DND-41 (cell line): ENCODE results near the gene PCDHGC5.

ENCODE experiments used
- ATAC-seq: fragments of 200-7000 bp; cut with Tn5 transposase; 3 replicates; pipeline ENCODE4 v1.9.1; 2021; ENCODE audit warnings: low read depth; ENCODE audit not compliant: insufficient read depth
- DNase-seq: peaks from one replicate; pipeline ENCODE4 v3.0.0-alpha.2; 2020
- H2AFZ ChIP-seq: 2 replicates; pipeline ENCODE4 v1.6.0; 2012; ENCODE audit warnings: low read depth, low read length
- H3K27ac ChIP-seq: 2 replicates; pipeline ENCODE4 v1.5.1; 2012; ENCODE audit warnings: low read length, inconsistent platforms
- H3K27me3 ChIP-seq: fragments of 200-600 bp; sonication (generic); 2 replicates; pipeline ENCODE4 v1.6.0; 2012; ENCODE audit warnings: low read length, mild to moderate bottlenecking, inconsistent platforms; ENCODE audit not compliant: insufficient read depth, poor library complexity
- H3K36me3 ChIP-seq: 2 replicates; pipeline ENCODE4 v1.5.1; 2012; ENCODE audit warnings: low read length, inconsistent platforms; ENCODE audit not compliant: insufficient read depth
- H3K4me1 ChIP-seq: 2 replicates; pipeline ENCODE4 v1.5.1; 2012; ENCODE audit warnings: mild to moderate bottlenecking, low read length; ENCODE audit not compliant: insufficient read depth
- H3K4me2 ChIP-seq: 2 replicates; pipeline ENCODE4 v1.6.0; 2012; ENCODE audit warnings: mild to moderate bottlenecking, moderate library complexity, low read length, inconsistent platforms; ENCODE audit not compliant: insufficient read depth
- H3K4me3 ChIP-seq, 2 experiments: fragments of 200-600 bp in 1 of 2; shearing (Covaris generic) in 1 of 2; 2 replicates each; pipeline ENCODE4 v1.5.1; 2012 to 2016; ENCODE audit warnings: inconsistent platforms in 2 of 2, low read length in 2 of 2, mild to moderate bottlenecking in 2 of 2, low read depth in 1 of 2, moderate library complexity in 1 of 2
- H3K79me2 ChIP-seq: 2 replicates; pipeline ENCODE4 v1.6.0; 2012; ENCODE audit warnings: low read length, inconsistent platforms; ENCODE audit not compliant: insufficient read depth
- H3K9ac ChIP-seq: 2 replicates; pipeline ENCODE4 v1.6.0; 2012; ENCODE audit warnings: low read depth, mild to moderate bottlenecking, inconsistent platforms, low read length, moderate library complexity
- H3K9me3 ChIP-seq: 2 replicates; pipeline ENCODE4 v1.5.1; 2012; ENCODE audit warnings: low read length, moderate library complexity, mild to moderate bottlenecking, inconsistent platforms; ENCODE audit not compliant: insufficient read depth, severe bottlenecking
- H4K20me1 ChIP-seq: 2 replicates; pipeline ENCODE4 v1.6.0; 2012; ENCODE audit warnings: low read length; ENCODE audit not compliant: insufficient read depth
- EZH2 ChIP-seq: IDR thresholded peaks from 3 replicates; pipeline ENCODE4 v1.6.1; 2012; ENCODE audit warnings: borderline replicate concordance, low read depth, mild to moderate bottlenecking, moderate library complexity, low read length, inconsistent platforms; ENCODE audit not compliant: severe bottlenecking
- TF ChIP-seq, protein P1 (sequence below): IDR thresholded peaks from 2 replicates; pipeline ENCODE4 v1.5.1; 2012; ENCODE audit warnings: borderline replicate concordance, low read length, moderate library complexity, mild to moderate bottlenecking; ENCODE audit not compliant: poor library complexity, severe bottlenecking; ENCODE audit errors: extremely low read depth

The PCDHGC5 gene

DNA sequence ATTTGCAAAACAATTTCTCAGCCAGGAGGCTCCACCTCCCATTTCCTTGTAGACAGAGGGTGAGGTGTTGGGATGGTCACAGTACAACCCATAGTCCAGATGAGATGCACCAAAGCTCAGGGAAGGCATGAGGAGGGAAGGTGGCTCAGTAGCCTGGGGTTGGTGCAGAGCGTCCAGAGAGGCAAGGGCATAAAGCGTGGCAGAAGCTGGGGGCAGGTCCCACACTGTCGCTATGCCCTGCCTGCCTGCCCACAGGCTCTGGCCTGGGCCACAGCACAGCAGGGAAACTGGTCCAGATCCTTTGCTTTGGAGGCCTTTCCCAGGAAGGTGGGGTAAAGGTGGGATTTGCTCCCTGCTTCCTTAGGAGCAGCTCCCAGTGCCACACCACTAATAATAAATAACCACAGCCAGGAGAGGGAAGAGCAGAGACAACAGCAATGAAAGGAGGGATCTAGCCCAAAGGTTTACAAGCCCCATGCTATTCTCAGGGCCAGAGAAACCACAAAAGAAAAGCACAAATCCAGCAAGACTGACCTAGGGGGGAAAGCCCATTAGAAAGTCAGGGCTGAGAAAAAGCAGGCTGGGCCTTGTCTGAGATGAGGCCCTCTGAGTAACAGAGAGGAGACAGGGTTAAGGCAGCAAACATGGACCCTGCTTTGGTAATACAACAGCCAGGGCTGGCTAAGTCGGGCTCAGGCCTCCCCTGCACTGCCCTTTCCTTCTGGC lies 27.2 kb downstream of the PCDHGC5 start:
- Histone ChIP-seq H3K9ac (no peak overlapping the region), H3K27ac (no peak overlapping the region), H3K4me2 (no peak overlapping the region), H3K79me2 (no peaks in the 10 kb centered on the region), H3K27me3 (no peaks in the 10 kb centered on the region), H3K9me3 (no peaks in the 10 kb centered on the region), H4K20me1 (peaks cover 2% of the 10 kb centered on the region; the same call in 1 of the 2 replicates), H2AFZ (no peak overlapping the region), H3K4me1 (no peaks in the 10 kb centered on the region), H3K36me3 (peaks cover 86% of the 10 kb centered on the region), H3K4me3 (no peak overlapping the region)
- DNase-seq (no peak), ATAC-seq (no peak)
- TF ChIP-seq, protein P1, sequence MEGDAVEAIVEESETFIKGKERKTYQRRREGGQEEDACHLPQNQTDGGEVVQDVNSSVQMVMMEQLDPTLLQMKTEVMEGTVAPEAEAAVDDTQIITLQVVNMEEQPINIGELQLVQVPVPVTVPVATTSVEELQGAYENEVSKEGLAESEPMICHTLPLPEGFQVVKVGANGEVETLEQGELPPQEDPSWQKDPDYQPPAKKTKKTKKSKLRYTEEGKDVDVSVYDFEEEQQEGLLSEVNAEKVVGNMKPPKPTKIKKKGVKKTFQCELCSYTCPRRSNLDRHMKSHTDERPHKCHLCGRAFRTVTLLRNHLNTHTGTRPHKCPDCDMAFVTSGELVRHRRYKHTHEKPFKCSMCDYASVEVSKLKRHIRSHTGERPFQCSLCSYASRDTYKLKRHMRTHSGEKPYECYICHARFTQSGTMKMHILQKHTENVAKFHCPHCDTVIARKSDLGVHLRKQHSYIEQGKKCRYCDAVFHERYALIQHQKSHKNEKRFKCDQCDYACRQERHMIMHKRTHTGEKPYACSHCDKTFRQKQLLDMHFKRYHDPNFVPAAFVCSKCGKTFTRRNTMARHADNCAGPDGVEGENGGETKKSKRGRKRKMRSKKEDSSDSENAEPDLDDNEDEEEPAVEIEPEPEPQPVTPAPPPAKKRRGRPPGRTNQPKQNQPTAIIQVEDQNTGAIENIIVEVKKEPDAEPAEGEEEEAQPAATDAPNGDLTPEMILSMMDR = no peak
- TF ChIP-seq EZH2 = no peak

DNA sequence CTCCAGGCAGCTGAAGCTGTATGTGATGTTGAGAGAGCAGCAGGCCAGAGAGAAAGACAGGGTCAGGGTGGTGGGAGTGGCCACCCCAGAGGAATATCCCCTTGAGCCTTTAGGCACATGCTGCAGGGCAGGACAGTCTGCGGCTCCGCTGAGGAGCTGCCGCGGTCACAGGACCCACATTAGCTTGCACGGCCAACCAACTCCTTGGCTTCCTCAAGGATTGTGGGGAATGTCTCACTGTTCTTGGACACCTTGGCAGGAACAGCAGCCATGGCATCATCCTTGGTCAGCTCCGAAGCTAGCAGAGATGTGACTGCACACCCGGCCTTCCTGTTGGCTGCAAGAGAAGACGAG lies 27.8 kb downstream of the PCDHGC5 start:
- ATAC-seq (no peak), DNase-seq (no peak)
- H3K79me2 ChIP-seq = no peaks in the 10 kb centered on the region
- H2AFZ ChIP-seq = no peak overlapping the region
- H3K36me3 ChIP-seq = peaks cover 92% of the 10 kb centered on the region
- H3K9me3 ChIP-seq = no peaks in the 10 kb centered on the region
- H3K9ac ChIP-seq = no peak overlapping the region
- H4K20me1 ChIP-seq = peaks cover 2% of the 10 kb centered on the region; the same call in 1 of the 2 replicates
- no peak overlapping the region for H3K4me2 ChIP-seq
- no peak overlapping the region for H3K27ac ChIP-seq
- no peaks in the 10 kb centered on the region for H3K4me1 ChIP-seq
- H3K27me3 ChIP-seq = no peaks in the 10 kb centered on the region
- no peak overlapping the region for H3K4me3 ChIP-seq
- TF ChIP-seq EZH2 = no peak
- TF ChIP-seq, protein P1 = no peak

DNA sequence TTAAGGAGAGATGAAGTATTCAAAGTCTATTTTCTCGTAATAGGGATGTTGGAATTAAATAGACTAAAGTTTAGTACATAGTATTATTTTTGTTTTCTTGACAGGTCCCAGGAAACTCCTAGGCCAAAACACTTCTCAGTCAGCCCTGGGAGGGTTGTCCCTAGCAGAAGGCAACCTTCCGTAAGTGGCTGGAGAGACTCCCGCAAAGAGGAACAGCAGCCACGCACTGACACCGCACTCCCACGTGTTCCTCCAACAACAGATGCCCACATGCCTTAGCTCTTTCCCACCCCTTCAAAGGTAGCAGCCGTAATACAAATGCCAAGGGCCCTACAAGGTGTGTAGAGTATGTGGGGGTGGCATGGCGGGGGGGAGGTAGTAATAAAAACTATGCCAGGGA lies 28.4 kb downstream of the PCDHGC5 start:
- Histone ChIP-seq H3K27ac (no peak overlapping the region), H3K27me3 (no peaks in the 10 kb centered on the region), H4K20me1 (peaks cover 2% of the 10 kb centered on the region; the same call in 1 of the 2 replicates), H3K9ac (no peak overlapping the region), H3K9me3 (no peaks in the 10 kb centered on the region), H2AFZ (no peak overlapping the region), H3K4me2 (no peak overlapping the region), H3K36me3 (peaks cover 97% of the 10 kb centered on the region), H3K4me1 (no peaks in the 10 kb centered on the region), H3K79me2 (no peaks in the 10 kb centered on the region), H3K4me3 (no peak overlapping the region)
- ATAC-seq = no peak
- TF ChIP-seq EZH2 = no peak
- TF ChIP-seq, protein P1 = no peak
- no peak for DNase-seq
